ENCODE measurements around the gene HTATSF1. TPM values are rescaled to one million over a fixed set of nuclear protein-coding genes. Genes with fewer than 3 reads are reported as not detected.

Gene HTATSF1
- total RNA-seq, 1 experiment from 2014 or later = 49.5 TPM

GRCh38 chrX:136487647-136488046 is 9.7 kb upstream of the HTATSF1 start, which contains the start of gene BRS3:
Gene BRS3, plus strand, starts transcription at chrX:136487947. Its CDS starts 168 bp downstream, at chrX:136488115.
- Histone ChIP-seq H3T11ph (ENCODE audit: low read length) (no peak within 1 kb of the TSS), H3K23ac (ENCODE audit: insufficient read length, low read depth, low read length) (no peak within 1 kb of the TSS)
- no CpG with 5 or more reads among the region's 4 CpGs for WGBS (ENCODE audit: extremely low coverage, insufficient read length, low lambda C conversion rate)

More at GRCh38 chrX:136487647-136488046, 9.7 kb upstream of the HTATSF1 start, which contains the start of gene BRS3:
- Histone ChIP-seq H3K79me1 (ENCODE audit: insufficient read depth, low read depth, low read length, poor library complexity, severe bottlenecking) (no peaks in the 10 kb centered on the region), H3K56ac (ENCODE audit: insufficient read length, low read depth, low read length) (no peak within 1 kb of the TSS), H2BK20ac (ENCODE audit: low read depth, low read length, poor library complexity, severe bottlenecking) (no peak within 1 kb of the TSS), H3K9ac (ENCODE audit: extremely low read depth, insufficient read length, low read length) (no peak within 1 kb of the TSS), H3K14ac (ENCODE audit: insufficient read depth, low read length) (no peak within 1 kb of the TSS), H4K91ac (ENCODE audit: insufficient read length, low read depth, low read length) (no peak within 1 kb of the TSS), H3K23me2 (ENCODE audit: insufficient read length, low read depth, low read length, poor library complexity, severe bottlenecking) (no peaks in the 10 kb centered on the region), H2AFZ (ENCODE audit: low read length) (no peak within 1 kb of the TSS), H2BK12ac (ENCODE audit: insufficient read length, low read depth, low read length) (no peak within 1 kb of the TSS), H4K20me1 (ENCODE audit: control insufficient read depth, insufficient read depth, insufficient read length) (no peaks in the 10 kb centered on the region), H4K8ac (replicated peaks; ENCODE audit: insufficient read length, low read depth, low read length) (no peak within 1 kb of the TSS), H3K4me2 (ENCODE audit: insufficient read depth, insufficient read length, low read length) (no peak within 1 kb of the TSS), H2BK15ac (ENCODE audit: low read depth, low read length) (no peak within 1 kb of the TSS), H3K27me3 (ENCODE audit: insufficient read depth, low read length) (no peaks in the 10 kb centered on the region), H2BK5ac (ENCODE audit: insufficient read length, low read length) (no peak within 1 kb of the TSS), H3K79me2 (ENCODE audit: insufficient read depth, low read length) (no peaks in the 10 kb centered on the region), H3K27ac (ENCODE audit: insufficient read length, low read depth, low read length) (no peak within 1 kb of the TSS), H3K18ac (ENCODE audit: insufficient read length, low read depth, low read length) (no peak within 1 kb of the TSS), H3K4ac (ENCODE audit: low read depth, low read length) (no peak within 1 kb of the TSS), H2BK120ac (ENCODE audit: low read depth, low read length, poor library complexity, severe bottlenecking) (no peak within 1 kb of the TSS), H2AK5ac (ENCODE audit: insufficient read length, low read length) (no peak within 1 kb of the TSS), H4K5ac (ENCODE audit: insufficient read length, low read depth, low read length) (no peak within 1 kb of the TSS), H3K4me1 (ENCODE audit: insufficient read depth, low read length) (no peaks in the 10 kb centered on the region), H3K9me3 (ENCODE audit: control insufficient read depth, low read depth, low read length) (peaks cover 35% of the 10 kb centered on the region)
- H3K4me3 Mint-ChIP-seq = no peak within 1 kb of the TSS
- H3K36me3 Mint-ChIP-seq (ENCODE audit: insufficient read depth in 1 of 3, low read depth in 3 of 3) = no peaks in the 10 kb centered on the region; a peak in 1 of 7 replicates
- no peak for TF ChIP-seq CTCF (conservative IDR thresholded peaks at IDR 0.05)
- H3K27ac Mint-ChIP-seq = no peak within 1 kb of the TSS; a peak in 1 of 7 replicates
- H3K27me3 Mint-ChIP-seq (ENCODE audit: low read depth) = peaks cover 30% of the 10 kb centered on the region
- no peak for DNase-seq
- H3K4me1 Mint-ChIP-seq = no peaks in the 10 kb centered on the region
- peaks cover 66 to 72% of the 10 kb centered on the region in 2 experiments for H3K9me3 Mint-ChIP-seq

All from H9 (cell line).